Natural killer cell (primary cell): ENCODE data around the gene MBP. TPM values are rescaled to one million over a fixed set of nuclear protein-coding genes. Genes with fewer than 3 reads are reported as not detected.

Experiments
- ATAC-seq, 3 donors: fragments of 150-1000 bp in 2 of 3; fragments of 200-7000 bp in 1 of 3; cut with Tn5 transposase; 1 replicate in 1 of 3; 2 replicates in 2 of 3; pipeline ENCODE4 v1.10.0; 2021; ENCODE audit warnings: mild to moderate bottlenecking in 2 of 3, moderate library complexity in 2 of 3
- DNase-seq, 2 donors: peaks; one replicate each; pipeline versions ENCODE4 v3.0.0 to v3.0.0-alpha.2; 2013 to 2021; ENCODE audit warnings: mixed read lengths in 1 of 2
- H3K27ac ChIP-seq: one replicate; pipeline ENCODE4 v1.5.1; 2013; ENCODE audit warnings: mild to moderate bottlenecking, low read length
- H3K27me3 ChIP-seq: one replicate; pipeline ENCODE4 v1.6.1; 2013; ENCODE audit warnings: low read length; ENCODE audit not compliant: control insufficient read depth, insufficient read depth
- H3K36me3 ChIP-seq: one replicate; pipeline ENCODE4 v1.6.1; 2013; ENCODE audit warnings: low read length; ENCODE audit not compliant: control insufficient read depth, insufficient read depth
- H3K4me1 ChIP-seq: one replicate; pipeline ENCODE4 v1.6.1; 2013; ENCODE audit warnings: low read length; ENCODE audit not compliant: control insufficient read depth, insufficient read depth
- H3K4me3 ChIP-seq: one replicate; pipeline ENCODE4 v1.5.1; 2013; ENCODE audit warnings: low read length
- H3K9me3 ChIP-seq: one replicate; pipeline ENCODE4 v1.6.1; 2013; ENCODE audit warnings: low read length; ENCODE audit not compliant: control insufficient read depth, insufficient read depth
- H3K27ac Mint-ChIP-seq, 2 donors: one replicate each; pipeline ENCODE4 v1.8.0; 2022; ENCODE audit warnings: mild to moderate bottlenecking in 2 of 2, mixed read lengths in 2 of 2, moderate library complexity in 1 of 2
- H3K27me3 Mint-ChIP-seq, 2 donors: one replicate each; pipeline ENCODE4 v1.8.0; 2022; ENCODE audit warnings: low read depth in 2 of 2, mixed read lengths in 2 of 2
- H3K36me3 Mint-ChIP-seq: one replicate; pipeline ENCODE4 v1.8.0; 2022; ENCODE audit warnings: mixed read lengths
- H3K4me1 Mint-ChIP-seq, 2 donors: one replicate each; pipeline ENCODE4 v1.8.0; 2022; ENCODE audit warnings: mixed read lengths in 2 of 2
- H3K4me3 Mint-ChIP-seq: one replicate; pipeline ENCODE4 v1.8.0; 2022; ENCODE audit warnings: mild to moderate bottlenecking, moderate library complexity, mixed read lengths
- H3K9me3 Mint-ChIP-seq, 2 donors: one replicate each; pipeline ENCODE4 v1.8.0; 2022; ENCODE audit warnings: mixed read lengths in 2 of 2
- CTCF ChIP-seq: fragments of 200-600 bp; IDR thresholded peaks from one replicate; pipeline ENCODE4 v1.8.0; 2022; ENCODE audit warnings: antibody characterized with exemption
- WGBS: methylation state at CpG from one replicate; pipeline ENCODE4 v1.1.7; 2013; ENCODE audit warnings: missing lambda C conversion rate; ENCODE audit not compliant: insufficient coverage; 5-methylcytosine and 5-hydroxymethylcytosine counted together
- intact Hi-C: fragments of 100-400 bp; cut with micrococcal nuclease; formaldehyde crosslinking; loops from one replicate; pipeline ENCODE4 v1.14.2; 2022
- total RNA-seq, 4 donors: library from RNA; stranded (reverse); fragments of 120-200 nt in 1 of 4; gene quantifications; one replicate each; pipeline versions ENCODE4 v1.2.3 to v1.2.4, GENCODE V29; 2013 to 2022

MBP gene
- total RNA-seq, 3 donors from 2014 or later (not counting 1 experiment from before 2014, with no cell fraction given): 183 to 344 (median 325) TPM

- peak overlapping the region; percentile 16 for H3K4me3 ChIP-seq
- H3K4me1 Mint-ChIP-seq: peaks cover 61 to 74% of the 10 kb centered on the region in 2 donors
- intact Hi-C loops: loop anchor here (5.0 kb wide), 2 partner anchors 128 to 648 kb away; partner anchors contain the start of gene MBP
Observed at GRCh38 chr18:77004555-77005380, 127.8 kb downstream of the MBP start.

GRCh38 chr18:77003316-77003715 lies 129.3 kb downstream of the MBP start:
- Mint-ChIP-seq H3K36me3 (no peaks in the 10 kb centered on the region), H3K4me1 (peaks cover 51 to 60% of the 10 kb centered on the region in 2 donors), H3K27me3 (no peaks in the 10 kb centered on the region), H3K27ac (peak overlapping the region; percentile 80 to 86), H3K4me3 (no peak overlapping the region), H3K9me3 (no peaks in the 10 kb centered on the region)
- no peak overlapping the region for H3K27ac ChIP-seq
- WGBS: 96% methylated on average over 6 of the region's 7 CpGs
- ATAC-seq: no peak
- H3K4me3 ChIP-seq: no peak overlapping the region
- no peak for DNase-seq
- no peaks in the 10 kb centered on the region for H3K9me3 ChIP-seq
- no peak for TF ChIP-seq CTCF
- H3K36me3 ChIP-seq: peaks cover 10% of the 10 kb centered on the region
- H3K27me3 ChIP-seq: no peaks in the 10 kb centered on the region
- intact Hi-C loops: loop anchor here (5.0 kb wide), 2 partner anchors 129 to 649 kb away; partner anchors contain the start of gene MBP
- H3K4me1 ChIP-seq: peaks cover 53% of the 10 kb centered on the region

More at GRCh38 chr18:77004555-77005380, 127.8 kb downstream of the MBP start:
- DNase-seq (peak in 1 of 2 donors; percentile 49), ATAC-seq (peak; percentile 66 to 78 (median 76))
- WGBS: 20% methylated on average over 26 of the region's 26 CpGs
- Histone ChIP-seq H3K36me3 (peaks cover 21% of the 10 kb centered on the region), H3K4me1 (peaks cover 64% of the 10 kb centered on the region), H3K27me3 (no peaks in the 10 kb centered on the region), H3K9me3 (no peaks in the 10 kb centered on the region), H3K27ac (peak overlapping the region; percentile 54)
- Mint-ChIP-seq H3K9me3 (no peaks in the 10 kb centered on the region), H3K4me3 (peak overlapping the region; percentile 81), H3K27ac (peak overlapping the region; percentile 80 to 86), H3K27me3 (no peaks in the 10 kb centered on the region), H3K36me3 (no peaks in the 10 kb centered on the region)
- TF ChIP-seq CTCF: no peak

GRCh38 chr18:77002496-77002895 lies 130.1 kb downstream of the MBP start:
- peaks cover 48% of the 10 kb centered on the region for H3K4me1 ChIP-seq
- H3K36me3 ChIP-seq: peaks cover 8% of the 10 kb centered on the region
- H3K27ac ChIP-seq: no peak overlapping the region
- intact Hi-C loops: loop anchor here (5.0 kb wide), 2 partner anchors 130 to 650 kb away; partner anchors contain the start of gene MBP
- 92% methylated on average over 10 of the region's 10 CpGs for WGBS
- peak overlapping the region; percentile 33 to 80 for H3K27ac Mint-ChIP-seq
- H3K4me1 Mint-ChIP-seq: peaks cover 43 to 58% of the 10 kb centered on the region in 2 donors
- no peaks in the 10 kb centered on the region for H3K36me3 Mint-ChIP-seq
- H3K4me3 ChIP-seq: no peak overlapping the region
- no peaks in the 10 kb centered on the region for H3K9me3 ChIP-seq
- DNase-seq (no peak), ATAC-seq (no peak)
- no peak for TF ChIP-seq CTCF
- H3K4me3 Mint-ChIP-seq: no peak overlapping the region
- H3K27me3 ChIP-seq: no peaks in the 10 kb centered on the region
- peaks cover 0 to 2% of the 10 kb centered on the region in 2 donors for H3K27me3 Mint-ChIP-seq
- H3K9me3 Mint-ChIP-seq: no peaks in the 10 kb centered on the region
